SIG-M5 treated with dmso at 0.1 percent for 504 hours (cell line): Measurements from ENCODE around the gene SPOCK3.

Experiments used
- DNase-seq: peaks from one replicate; lab custom pipeline; 2025; ENCODE audit not compliant: unreplicated experiment; lab: John Stamatoyannopoulos, UW

SPOCK3 gene

GRCh38 chr4:167176723-167177367 lies 57.4 kb downstream of the SPOCK3 start:
- DNase-seq: no peak

- no peak for DNase-seq
Measured at GRCh38 chr4:167171928-167172327, 62.4 kb downstream of the SPOCK3 start.

GRCh38 chr4:167168611-167169010 lies 65.7 kb downstream of the SPOCK3 start:
- DNase-seq: no peak

DNA sequence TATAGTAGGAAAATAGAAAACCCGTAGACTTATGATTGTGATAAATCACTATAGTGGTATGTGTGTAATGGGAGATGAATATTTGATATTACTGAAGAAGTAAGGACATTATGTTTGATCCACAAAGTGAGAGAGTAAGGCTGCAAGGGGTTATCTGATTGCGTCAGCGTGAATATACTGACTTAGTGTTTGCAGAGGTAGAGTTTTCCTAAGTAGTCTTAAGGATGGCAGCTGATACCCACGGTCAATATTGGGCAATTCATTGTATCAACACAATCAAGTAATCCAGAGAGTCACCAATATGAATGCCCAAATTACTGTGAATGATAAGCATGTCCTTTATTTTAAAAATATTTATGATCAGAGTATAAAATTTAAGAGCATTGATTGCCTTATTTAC lies 83.7 kb downstream of the SPOCK3 start:
- no peak for DNase-seq

- DNase-seq: no peak
Measured at GRCh38 chr4:167144605-167145004, 89.7 kb downstream of the SPOCK3 start.

- DNase-seq: no peak
Measured at GRCh38 chr4:167143018-167143417, 91.3 kb downstream of the SPOCK3 start.

- DNase-seq: no peak
Measured at GRCh38 chr4:167136270-167136669, 98.0 kb downstream of the SPOCK3 start.

DNA sequence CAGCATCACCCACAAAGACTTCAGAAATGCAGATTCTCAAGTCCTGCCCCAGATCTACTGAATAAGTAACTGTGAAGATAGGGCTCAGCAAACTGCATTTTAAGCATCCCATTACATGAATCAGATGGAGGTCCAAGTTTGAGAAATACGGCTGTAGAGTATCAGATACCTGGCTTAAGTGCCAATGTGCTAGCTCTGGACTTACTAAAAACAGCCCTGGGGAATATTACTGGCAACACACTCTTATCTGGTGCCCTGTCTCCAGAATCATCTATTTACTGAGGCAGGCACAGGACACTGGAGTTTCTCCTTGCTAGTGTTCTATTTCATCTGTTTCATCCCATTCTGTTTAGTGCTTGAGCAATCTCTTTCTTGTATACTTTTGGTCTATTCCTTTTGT lies 105.1 kb downstream of the SPOCK3 start:
- no peak for DNase-seq

- no peak for DNase-seq
Measured at GRCh38 chr4:167119392-167119791, 114.9 kb downstream of the SPOCK3 start.

DNA sequence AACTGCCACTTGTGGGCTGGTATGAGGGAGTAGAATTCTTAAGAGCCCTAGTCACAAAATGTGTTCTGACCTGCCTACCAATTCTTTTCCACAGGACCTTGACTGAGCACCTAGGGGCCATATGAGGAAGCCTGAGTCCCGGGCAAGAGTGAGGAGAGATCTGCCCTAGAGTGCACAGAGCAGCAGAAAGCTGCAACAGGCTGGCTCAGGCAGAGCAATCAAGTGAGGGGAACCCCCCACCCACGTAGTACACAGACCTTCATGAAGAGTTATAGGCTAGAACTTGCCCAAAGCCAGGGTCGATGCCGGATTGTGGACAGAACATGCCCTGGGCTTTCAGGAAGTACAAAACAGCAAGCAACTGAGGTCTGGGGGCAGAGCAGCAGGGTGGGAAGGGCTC lies 117.0 kb downstream of the SPOCK3 start:
- no peak for DNase-seq

GRCh38 chr4:167114416-167114971 lies 119.8 kb downstream of the SPOCK3 start:
- DNase-seq: no peak

DNA sequence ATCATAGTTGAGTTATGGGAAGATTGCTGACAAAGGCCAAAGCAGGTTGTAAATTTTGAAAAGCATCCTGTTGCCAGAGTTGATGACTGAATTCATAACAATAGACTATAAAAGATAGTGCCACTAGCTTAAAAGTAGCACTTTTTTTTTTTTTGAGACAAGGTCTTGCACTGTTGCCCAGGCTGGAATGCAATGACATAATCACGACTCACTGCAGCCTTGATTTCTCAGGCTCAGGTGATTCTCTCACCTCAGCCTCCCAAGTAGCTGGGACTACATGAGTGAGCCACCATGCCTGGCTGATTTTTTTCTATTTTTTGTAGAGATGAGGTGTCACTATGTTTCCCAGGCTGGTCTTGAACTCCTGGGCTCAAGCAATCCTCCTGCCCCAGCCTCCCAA lies 122.7 kb downstream of the SPOCK3 start:
- no peak for DNase-seq

DNA sequence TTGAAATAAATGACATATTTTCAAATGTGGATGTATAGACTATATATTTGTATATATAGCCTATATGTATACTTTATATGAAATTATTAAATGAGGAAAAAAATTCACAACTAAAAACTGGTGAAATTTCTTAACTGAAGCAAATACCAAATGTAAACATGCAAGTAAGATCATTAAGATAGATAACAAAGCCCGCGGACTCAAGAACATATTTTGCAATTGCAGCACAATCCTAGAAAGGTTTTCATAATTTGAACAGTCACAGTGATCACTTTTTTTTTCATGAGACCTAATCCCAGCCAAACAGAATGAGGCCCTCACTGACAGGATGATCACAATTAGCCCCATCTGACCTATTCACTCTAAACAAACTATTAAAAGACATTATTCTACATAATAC lies 123.2 kb downstream of the SPOCK3 start:
- no peak for DNase-seq

- DNase-seq: no peak
Measured at GRCh38 chr4:167109859-167110258, 124.4 kb downstream of the SPOCK3 start.

DNA sequence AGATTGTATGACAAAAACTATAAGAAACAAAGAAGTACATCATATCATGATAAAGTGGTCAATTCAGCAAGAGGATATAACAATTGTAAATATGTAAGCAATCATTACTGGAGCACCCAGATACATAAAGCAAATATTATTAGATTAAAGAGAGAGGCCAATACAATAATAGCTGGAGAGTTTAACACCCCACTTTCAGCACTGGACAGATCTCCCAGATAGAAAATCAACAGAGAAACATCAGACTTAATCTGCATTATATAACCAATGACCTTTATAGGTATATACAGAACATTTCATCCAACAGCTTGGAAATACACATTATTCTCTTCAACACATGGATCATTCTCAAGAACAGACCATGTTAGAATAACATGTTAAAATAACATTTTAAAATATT lies 128.4 kb downstream of the SPOCK3 start:
- no peak for DNase-seq

- no peak for DNase-seq
Measured at GRCh38 chr4:167102475-167102874, 131.8 kb downstream of the SPOCK3 start.

DNA sequence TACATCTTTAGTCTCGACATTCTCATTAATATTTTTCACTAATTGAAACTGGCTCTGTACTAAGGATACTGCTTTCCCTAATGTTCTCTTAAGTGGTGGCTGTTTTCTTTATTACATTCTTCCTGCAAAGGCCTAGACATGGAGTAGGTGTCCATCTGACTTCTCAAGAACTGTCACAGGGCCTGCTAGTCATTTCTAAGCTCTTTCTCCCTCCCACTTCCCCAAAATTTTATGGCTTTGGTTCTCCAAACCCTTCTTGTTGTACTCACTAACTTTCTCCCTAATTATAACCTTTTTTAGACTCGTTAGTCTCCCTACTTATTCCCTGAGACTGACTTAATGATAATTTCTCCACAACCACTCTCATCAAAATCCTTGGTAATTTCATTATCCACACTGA lies 133.3 kb downstream of the SPOCK3 start:
- DNase-seq: no peak

- no peak for DNase-seq
Measured at GRCh38 chr4:167100120-167100519, 134.2 kb downstream of the SPOCK3 start.

GRCh38 chr4:167088115-167088514 lies 146.2 kb downstream of the SPOCK3 start:
- no peak for DNase-seq

- DNase-seq: no peak
Measured at GRCh38 chr4:167084321-167084720, 150.0 kb downstream of the SPOCK3 start.

GRCh38 chr4:167079762-167080161 lies 154.5 kb downstream of the SPOCK3 start:
- DNase-seq: no peak

- DNase-seq: no peak
Measured at GRCh38 chr4:167052631-167053091, 181.6 kb downstream of the SPOCK3 start.

- no peak for DNase-seq
Measured at GRCh38 chr4:167049257-167049656, 185.0 kb downstream of the SPOCK3 start.
